PC-3 (cell line): Measurements from ENCODE around the gene ENPP7. TPM values are rescaled to one million over a fixed set of nuclear protein-coding genes. Genes with fewer than 3 reads are reported as not detected.
A peak's percentile ranks its signal among the peaks of the same experiment; 100 is the strongest.

Experiments
- ATAC-seq: fragments of 200-7000 bp; cut with Tn5 transposase; 2 replicates; pipeline ENCODE4 v1.9.1; 2020; ENCODE audit warnings: mild to moderate bottlenecking, moderate library complexity
- BruUV-seq: library from RNA; stranded (reverse); fragments of 400-500 nt; replicated peaks from 2 replicates; lab custom pipeline; 2021; lab: Mats Ljungman, UMichigan
- CTCF ChIA-PET: fragments of 300-600 bp; sonication (Branson Sonifier 250); formaldehyde crosslinking; loops from one replicate; lab custom pipeline; 2022; ENCODE audit warnings: antibody characterized with exemption; lab: Charles Lee
- POLR2A ChIA-PET: fragments of 300-600 bp; sonication (Branson Sonifier 250); formaldehyde crosslinking; loops from one replicate; lab custom pipeline; 2022; ENCODE audit warnings: antibody characterized with exemption; ENCODE audit not compliant: unreplicated experiment; lab: Charles Lee
- DNase-seq: peaks from one replicate; pipeline ENCODE4 v3.0.0-alpha.2; 2015
- H2AFZ ChIP-seq: fragments of 300-600 bp; sonication (generic); 2 replicates; pipeline ENCODE4 v1.6.0; 2016; ENCODE audit warnings: antibody characterized with exemption, low read length
- H3F3A ChIP-seq: fragments of 300-600 bp; sonication (generic); one replicate; pipeline ENCODE4 v1.6.0; 2017; ENCODE audit warnings: antibody characterized with exemption, low read length, control low read depth, mild to moderate bottlenecking; ENCODE audit not compliant: unreplicated experiment
- H3K27ac ChIP-seq: fragments of 300-600 bp; sonication (generic); 2 replicates; pipeline ENCODE4 v1.5.1; 2016; ENCODE audit warnings: mild to moderate bottlenecking, low read length
- H3K27me3 ChIP-seq: fragments of 300-600 bp; sonication (generic); 2 replicates; pipeline ENCODE4 v1.6.1; 2016; ENCODE audit warnings: low read length, mixed read lengths
- H3K36me3 ChIP-seq: fragments of 300-600 bp; sonication (generic); 2 replicates; pipeline ENCODE4 v1.6.1; 2016; ENCODE audit warnings: low read depth, mixed run types, low read length, mixed read lengths
- H3K4me1 ChIP-seq: fragments of 300-600 bp; sonication (generic); 2 replicates; pipeline ENCODE4 v1.5.1; 2016; ENCODE audit warnings: low read length; ENCODE audit not compliant: insufficient read depth
- H3K4me2 ChIP-seq: fragments of 300-600 bp; sonication (generic); 2 replicates; pipeline ENCODE4 v1.6.0; 2016; ENCODE audit warnings: low read length
- H3K4me3 ChIP-seq: fragments of 300-600 bp; sonication (generic); 2 replicates; pipeline ENCODE4 v1.5.1; 2016; ENCODE audit warnings: mild to moderate bottlenecking, low read length, mixed read lengths
- H3K79me2 ChIP-seq: fragments of 300-600 bp; sonication (generic); 2 replicates; pipeline ENCODE4 v1.6.1; 2017; ENCODE audit warnings: low read length, mixed read lengths
- H3K9ac ChIP-seq: fragments of 300-600 bp; sonication (generic); 2 replicates; pipeline ENCODE4 v1.6.0; 2016; ENCODE audit warnings: mild to moderate bottlenecking, low read length
- H3K9me2 ChIP-seq: fragments of 300-600 bp; sonication (generic); replicated peaks from 2 replicates; pipeline ENCODE4 v1.6.1; 2016; ENCODE audit warnings: mixed run types, low read length, mixed read lengths
- H3K9me3 ChIP-seq: fragments of 300-600 bp; sonication (generic); 2 replicates; pipeline ENCODE4 v1.6.1; 2016; ENCODE audit warnings: low read length, mixed read lengths
- H4K20me1 ChIP-seq: fragments of 300-600 bp; sonication (generic); 2 replicates; pipeline ENCODE4 v1.6.1; 2016; ENCODE audit warnings: low read length, mixed read lengths
- CTCF ChIP-seq: fragments of 300-600 bp; sonication (generic); conservative IDR thresholded peaks from 2 replicates; pipeline ENCODE4 v1.5.1; 2017; ENCODE audit warnings: antibody characterized with exemption, low read depth, mild to moderate bottlenecking, low read length
- EZH2 ChIP-seq: fragments of 300-600 bp; sonication (generic); IDR thresholded peaks from one replicate; pipeline ENCODE4 v1.6.1; 2017; ENCODE audit warnings: antibody characterized with exemption, mild to moderate bottlenecking, low read length; ENCODE audit not compliant: unreplicated experiment
- EZH2phosphoT487 ChIP-seq: fragments of 300-600 bp; sonication (generic); IDR thresholded peaks from 2 replicates; pipeline ENCODE4 v1.6.1; 2018; ENCODE audit warnings: mild to moderate bottlenecking, antibody characterized with exemption, low read length, borderline replicate concordance
- intact Hi-C: fragments of 100-400 bp; cut with micrococcal nuclease; formaldehyde crosslinking; loops from 2 replicates; pipeline ENCODE4 v1.9.0; 2023
- total RNA-seq: library from RNA; depleted of rRNA; stranded (reverse); fragments of >200 nt; gene quantifications from 2 replicates; pipeline ENCODE4 v1.2.3, GENCODE V29; 2014

The ENPP7 gene
- total RNA-seq, 1 experiment from 2014 or later = not detected

DNA sequence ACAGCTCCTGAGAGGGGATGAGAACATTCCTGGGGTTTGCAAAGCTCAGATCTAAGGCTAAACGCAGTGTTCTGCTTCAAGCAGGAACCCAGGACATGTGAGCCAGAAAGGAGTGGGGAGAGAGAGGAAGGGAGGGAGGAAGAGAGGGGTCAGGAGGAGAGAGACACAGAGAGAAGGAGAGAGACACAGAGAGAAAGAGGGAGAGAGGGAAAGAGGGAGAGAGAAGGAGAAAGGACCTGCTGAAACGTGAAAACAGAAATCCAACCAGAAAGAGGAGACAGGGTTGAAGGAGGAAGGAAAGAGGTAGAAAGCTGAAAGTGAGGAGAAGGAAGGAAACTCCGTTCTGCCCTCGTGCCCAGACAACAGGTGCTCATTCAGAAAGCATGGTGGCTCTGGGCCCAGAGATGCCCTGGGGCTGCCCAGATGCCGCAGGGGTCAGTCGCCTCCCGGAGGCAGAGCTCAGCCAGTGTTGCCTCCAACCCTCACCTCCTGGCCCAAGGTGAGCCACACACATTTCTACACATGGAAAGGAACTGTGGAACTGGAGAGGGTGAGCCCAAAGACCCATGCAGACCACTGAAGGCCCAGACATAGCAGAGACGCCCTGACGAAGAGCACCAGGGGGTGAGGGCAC is 49.0 kb upstream of the ENPP7 start:
- H3K9me3 ChIP-seq = no peaks in the 10 kb centered on the region
- H3K9me2 ChIP-seq = no peaks in the 10 kb centered on the region
- BruUV-seq = no TSS peak
- DNase-seq (no peak), ATAC-seq (no peak)
- no peaks in the 10 kb centered on the region for H3K4me1 ChIP-seq
- POLR2A ChIA-PET = no interaction called here
- H3K27me3 ChIP-seq = peaks cover 93% of the 10 kb centered on the region
- H2AFZ ChIP-seq = no peak overlapping the region
- intact Hi-C loops = no loop called here
- H3K9ac ChIP-seq = no peak overlapping the region
- H4K20me1 ChIP-seq = no peaks in the 10 kb centered on the region
- no peak for TF ChIP-seq EZH2phosphoT487
- no peaks in the 10 kb centered on the region for H3F3A ChIP-seq
- no peak overlapping the region for H3K4me3 ChIP-seq
- CTCF ChIA-PET = no interaction called here
- H3K79me2 ChIP-seq = no peaks in the 10 kb centered on the region
- no peak overlapping the region for H3K27ac ChIP-seq
- H3K4me2 ChIP-seq = no peak overlapping the region
- H3K36me3 ChIP-seq = no peaks in the 10 kb centered on the region

GRCh38 chr17:79683365-79683764 is 47.4 kb upstream of the ENPP7 start:
- peaks cover 89% of the 10 kb centered on the region for H3K27me3 ChIP-seq
- H2AFZ ChIP-seq = no peak overlapping the region
- BruUV-seq = no TSS peak
- H3F3A ChIP-seq = no peaks in the 10 kb centered on the region
- no peaks in the 10 kb centered on the region for H3K9me3 ChIP-seq
- H3K4me3 ChIP-seq = no peak overlapping the region
- ChIA-PET POLR2A (no interaction called here), CTCF (no interaction called here)
- no peak overlapping the region for H3K27ac ChIP-seq
- no peaks in the 10 kb centered on the region for H3K4me1 ChIP-seq
- no peaks in the 10 kb centered on the region for H3K36me3 ChIP-seq
- no peaks in the 10 kb centered on the region for H4K20me1 ChIP-seq
- no peak overlapping the region for H3K9ac ChIP-seq
- TF ChIP-seq CTCF (no peak), EZH2 (no peak), EZH2phosphoT487 (no peak)
- H3K79me2 ChIP-seq = no peaks in the 10 kb centered on the region
- DNase-seq (no peak), ATAC-seq (no peak)
- intact Hi-C loops = no loop called here
- peak overlapping the region; percentile 49; the same call in 1 of the 2 replicates for H3K4me2 ChIP-seq
- H3K9me2 ChIP-seq = no peaks in the 10 kb centered on the region

GRCh38 chr17:79684132-79684985 is 46.4 kb upstream of the ENPP7 start:
- no peak overlapping the region for H2AFZ ChIP-seq
- POLR2A ChIA-PET = no interaction called here
- H3K79me2 ChIP-seq = no peaks in the 10 kb centered on the region
- H3K4me1 ChIP-seq = no peaks in the 10 kb centered on the region
- no peaks in the 10 kb centered on the region for H3K36me3 ChIP-seq
- H3K27ac ChIP-seq = no peak overlapping the region
- TF ChIP-seq CTCF (no peak), EZH2phosphoT487 (no peak)
- H3F3A ChIP-seq = no peaks in the 10 kb centered on the region
- no peak overlapping the region for H3K9ac ChIP-seq
- BruUV-seq = no TSS peak
- intact Hi-C loops = no loop called here
- H3K9me3 ChIP-seq = no peaks in the 10 kb centered on the region
- no peaks in the 10 kb centered on the region for H3K9me2 ChIP-seq
- no peak overlapping the region for H3K4me3 ChIP-seq
- ATAC-seq (no peak), DNase-seq (no peak)
- CTCF ChIA-PET = interaction anchor here (0.7 kb wide), 1 partner anchor 409 kb away, joined by 4 read pairs; no protein-coding TSS in a partner anchor
- no peaks in the 10 kb centered on the region for H4K20me1 ChIP-seq
- no peak overlapping the region for H3K4me2 ChIP-seq
- H3K27me3 ChIP-seq = peaks cover 87% of the 10 kb centered on the region
